Measurements from ENCODE around the gene RARRES1.

RARRES1 gene

GRCh38 chr3:158683230-158683962 lies 48.9 kb downstream of the RARRES1 start:
- DNase-seq = peak; percentile 37

DNA sequence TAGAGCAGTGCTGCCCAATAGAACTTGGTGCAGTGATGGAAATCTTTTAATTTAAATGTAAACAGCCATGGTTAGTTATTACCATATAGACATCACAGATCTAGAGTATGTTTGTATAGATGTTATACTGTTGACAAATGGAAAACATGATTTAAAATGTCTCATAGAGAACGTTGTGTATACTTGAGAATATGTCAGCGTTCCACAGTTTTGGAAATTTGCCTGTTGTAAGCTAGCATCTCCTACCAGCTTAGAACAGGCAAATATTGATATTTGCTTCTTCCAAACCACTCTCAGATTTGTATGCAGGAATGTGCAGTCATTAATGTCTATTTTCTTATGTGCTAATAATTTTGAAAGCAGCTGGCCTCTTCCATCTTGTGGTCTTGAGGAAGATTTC lies 51.4 kb downstream of the RARRES1 start:
- DNase-seq = no peak

- no peak for DNase-seq
Observed at GRCh38 chr3:158679547-158680000, 52.7 kb downstream of the RARRES1 start.

DNA sequence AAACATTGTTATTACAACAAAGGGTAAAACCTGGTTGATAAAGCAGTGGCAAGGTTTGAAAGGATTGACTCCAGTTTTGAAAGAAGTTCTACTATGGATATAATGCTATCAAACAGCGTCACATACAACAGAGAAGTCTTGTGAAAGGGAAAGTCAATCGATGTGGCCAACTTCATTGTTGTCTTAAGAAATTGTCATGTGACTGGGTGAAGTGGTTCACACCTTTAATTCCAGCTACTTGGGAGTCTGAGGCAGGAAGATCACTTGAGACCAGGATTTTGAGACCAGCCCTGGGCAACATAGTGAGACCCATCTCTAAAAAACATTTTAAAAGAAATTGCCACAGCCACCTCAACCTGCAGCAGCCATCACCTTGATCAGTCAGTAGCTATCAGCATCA lies 53.6 kb downstream of the RARRES1 start:
- DNase-seq = no peak

DNA sequence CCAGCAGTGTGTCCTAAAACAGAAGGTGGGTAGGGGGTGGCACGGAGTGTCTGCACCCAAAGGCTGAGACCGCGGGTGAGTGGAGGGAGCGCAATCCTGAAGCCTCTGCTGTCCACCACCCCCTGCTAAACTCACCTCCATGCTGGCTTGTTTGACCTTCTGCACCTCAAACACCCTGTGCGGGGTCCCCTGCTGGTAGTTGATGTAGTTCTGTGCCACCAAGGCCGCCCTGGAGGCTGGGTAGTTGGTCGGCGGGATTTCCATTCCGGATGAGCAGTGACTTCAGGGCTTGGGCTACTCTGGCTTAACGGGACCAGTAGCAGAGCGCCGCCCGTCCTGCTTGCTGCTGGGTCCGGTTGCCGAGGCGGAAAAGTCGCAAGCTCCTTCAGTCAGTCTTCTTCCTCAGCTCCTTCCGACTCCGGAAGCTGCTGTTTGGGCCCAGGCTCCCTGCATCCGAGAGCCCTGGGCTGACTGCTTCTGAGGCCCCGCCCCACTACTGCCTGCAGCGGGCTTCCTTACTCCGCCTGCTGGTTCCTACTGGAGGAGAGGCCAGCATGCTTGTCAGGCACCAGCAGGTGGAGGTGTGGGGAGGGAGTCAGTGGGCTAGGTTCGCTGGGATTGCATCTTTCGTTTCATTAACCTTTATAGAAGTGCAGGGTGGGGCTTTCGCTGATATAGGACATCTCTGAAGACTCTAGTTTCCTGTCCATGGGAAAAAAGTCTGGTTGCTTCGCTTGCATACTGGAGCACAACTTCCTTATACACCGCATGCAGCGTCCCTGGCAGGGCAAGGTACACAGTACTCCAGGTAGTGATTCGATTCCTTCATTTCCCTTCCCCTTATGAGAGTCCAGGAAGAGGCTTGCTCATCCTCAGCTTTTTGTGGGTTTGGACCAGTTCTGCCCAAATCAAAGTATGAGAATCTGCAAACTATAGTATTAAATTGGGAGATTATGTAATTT lies 59.8 kb downstream of the RARRES1 start, which contains the start of gene LXN:
TSS of gene LXN (minus strand) at position 434 of the 962 bp plus-strand sequence. CDS start at position 264, 170 bp downstream.
- DNase-seq = peak; percentile 91

GRCh38 chr3:158671821-158672214 lies 60.4 kb downstream of the RARRES1 start:
- DNase-seq = no peak

- no peak for DNase-seq
Observed at GRCh38 chr3:158668506-158668905, 63.8 kb downstream of the RARRES1 start.

DNA sequence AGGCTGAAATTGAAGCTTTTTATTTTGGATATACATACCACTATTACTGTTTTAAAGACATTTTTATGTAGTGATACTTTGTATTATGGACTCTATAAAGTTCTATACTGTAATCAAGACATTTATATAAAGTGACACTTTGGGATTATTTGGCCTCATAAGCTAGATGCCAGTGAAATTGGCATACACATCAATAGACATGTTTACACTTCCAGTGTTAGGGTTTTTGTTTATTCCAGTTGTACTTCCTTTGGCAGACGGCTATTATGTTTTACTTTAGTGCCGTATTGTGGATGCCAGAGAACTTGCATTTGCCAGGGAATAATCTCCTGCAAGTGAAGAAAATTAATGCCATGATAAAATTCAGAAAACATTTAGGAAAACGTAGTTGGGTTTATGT lies 65.8 kb downstream of the RARRES1 start:
- DNase-seq = no peak

- no peak for DNase-seq
Observed at GRCh38 chr3:158663832-158664231, 68.4 kb downstream of the RARRES1 start.

- DNase-seq = no peak
Observed at GRCh38 chr3:158663246-158663645, 69.0 kb downstream of the RARRES1 start.

DNA sequence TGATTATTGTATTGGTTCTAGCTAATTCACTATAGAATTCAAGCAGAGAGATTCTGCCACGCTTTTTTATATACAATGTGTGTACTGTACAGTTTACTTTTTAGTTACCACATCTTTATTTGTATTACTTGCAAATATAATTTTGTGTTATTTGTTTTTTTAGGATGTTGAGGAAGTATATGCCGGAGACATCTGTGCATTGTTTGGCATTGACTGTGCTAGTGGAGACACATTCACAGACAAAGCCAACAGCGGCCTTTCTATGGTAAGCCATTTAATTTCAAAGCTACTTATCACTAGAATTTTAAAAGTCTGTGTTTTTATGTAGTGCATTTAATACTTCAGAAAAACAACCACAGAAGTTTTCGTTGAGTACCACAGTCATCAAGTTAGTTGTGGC lies 71.5 kb downstream of the RARRES1 start:
- no peak for DNase-seq

- DNase-seq = peak; percentile 70
Observed at GRCh38 chr3:158659454-158660237, 72.6 kb downstream of the RARRES1 start.

DNA sequence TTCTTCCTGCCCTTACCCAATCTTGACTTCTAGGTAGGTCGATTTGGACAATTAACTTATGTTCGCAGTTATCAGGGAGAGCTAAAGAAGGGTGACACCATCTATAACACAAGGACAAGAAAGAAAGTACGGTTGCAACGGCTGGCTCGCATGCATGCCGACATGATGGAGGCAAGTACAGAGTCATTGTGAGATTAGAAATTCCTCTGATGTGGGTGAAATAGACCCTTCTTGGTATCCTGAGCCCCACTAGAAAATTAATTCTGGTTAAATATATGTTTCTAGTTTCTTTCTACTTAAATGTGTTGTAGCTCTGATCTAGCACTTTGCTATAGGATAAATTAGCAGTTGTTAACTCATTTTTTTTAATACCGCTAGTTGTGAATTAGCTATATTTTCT lies 73.4 kb downstream of the RARRES1 start:
- peak; percentile 48 for DNase-seq

- DNase-seq = no peak
Observed at GRCh38 chr3:158652463-158652862, 79.8 kb downstream of the RARRES1 start.

DNA sequence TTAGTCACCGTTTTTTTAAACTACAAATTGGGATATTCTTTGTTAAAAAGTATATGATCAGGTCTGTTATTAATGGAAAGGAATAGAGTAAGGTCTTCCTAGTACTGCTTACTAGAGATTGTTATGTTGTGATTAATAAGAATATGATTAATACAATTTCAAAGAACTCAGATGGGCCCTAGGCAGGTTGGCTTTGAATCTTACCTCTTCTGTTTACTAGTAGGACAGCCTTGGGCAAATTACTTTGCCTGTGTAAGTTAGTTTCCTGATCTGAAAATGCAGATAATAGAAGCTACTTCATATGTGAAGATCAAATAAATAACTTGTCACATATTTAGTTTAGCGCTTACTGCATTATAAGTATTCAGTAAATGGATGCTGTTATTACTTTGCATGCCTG lies 81.1 kb downstream of the RARRES1 start:
- DNase-seq = no peak

GRCh38 chr3:158649791-158650190 lies 82.5 kb downstream of the RARRES1 start:
- DNase-seq = no peak

Measured in activated CD4-positive, alpha-beta T cell treated with anti-CD3 and anti-CD28 coated beads, Interleukin-2, Interleukin-6, amounts not matched to agents 100 ng/mL and 50 ng/mL, durations not matched to agents 16 hours and 8 hours (primary cell).